Cortex of kidney (tissue), 1 donor: ENCODE results near the gene SNX30.

ENCODE experiments used
- DNase-seq: peaks from one replicate; lab custom pipeline; 2025; lab: John Stamatoyannopoulos, UW

Gene SNX30

DNA sequence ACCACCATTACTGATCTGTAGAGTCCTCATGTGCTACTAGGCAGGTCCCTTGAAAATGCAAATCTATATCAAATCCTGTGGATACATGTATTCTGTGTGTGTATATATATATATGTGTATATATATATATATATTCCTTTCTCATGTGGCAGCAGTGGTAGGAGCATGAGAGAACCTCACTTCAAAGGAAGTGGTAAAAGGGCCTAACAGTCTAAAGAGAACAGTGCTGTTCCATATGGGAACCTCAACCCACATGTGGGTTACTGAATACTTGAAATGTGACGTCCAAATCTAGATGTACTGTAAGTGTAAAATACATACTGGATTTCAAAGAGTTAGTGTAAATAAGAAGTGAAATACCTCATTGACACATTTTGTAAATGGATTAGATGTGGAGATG lies 134.8 kb downstream of the SNX30 start:
- no peak for DNase-seq

GRCh38 chr9:112886351-112886750 lies 135.8 kb downstream of the SNX30 start:
- DNase-seq = no peak

GRCh38 chr9:112887381-112887780 lies 136.8 kb downstream of the SNX30 start:
- no peak for DNase-seq

GRCh38 chr9:112890106-112891081 lies 139.8 kb downstream of the SNX30 start, which contains the start of gene SLC46A2:
TSS of gene SLC46A2 (minus strand) at chr9:112890876. CDS start at chr9:112890681, 195 bp downstream.
- DNase-seq = no peak

DNA sequence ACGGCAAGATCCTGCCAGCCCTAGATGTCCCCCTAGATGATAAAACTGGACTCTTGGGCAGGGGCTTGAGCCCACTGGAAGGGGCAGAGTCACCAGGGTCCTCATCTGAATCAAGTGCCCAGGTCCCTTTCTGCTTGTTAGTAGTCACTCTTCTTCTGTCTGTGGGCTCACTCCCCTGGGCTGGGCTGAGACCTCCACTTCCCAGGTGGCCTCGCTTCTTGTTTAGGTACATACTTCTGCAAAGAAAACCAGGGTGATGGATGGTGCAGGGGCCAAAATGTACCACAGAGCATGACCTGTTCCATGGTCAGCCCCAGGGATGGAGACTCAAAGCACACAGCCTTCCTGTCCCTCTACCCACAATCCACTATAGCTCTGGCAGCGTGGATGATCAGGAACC lies 141.0 kb downstream of the SNX30 start:
- no peak for DNase-seq

- no peak for DNase-seq
These were observed 142.4 kb downstream of the SNX30 start for GRCh38 chr9:112892981-112893380.

- no peak for DNase-seq
These were observed 143.5 kb downstream of the SNX30 start for GRCh38 chr9:112894041-112894440.

DNA sequence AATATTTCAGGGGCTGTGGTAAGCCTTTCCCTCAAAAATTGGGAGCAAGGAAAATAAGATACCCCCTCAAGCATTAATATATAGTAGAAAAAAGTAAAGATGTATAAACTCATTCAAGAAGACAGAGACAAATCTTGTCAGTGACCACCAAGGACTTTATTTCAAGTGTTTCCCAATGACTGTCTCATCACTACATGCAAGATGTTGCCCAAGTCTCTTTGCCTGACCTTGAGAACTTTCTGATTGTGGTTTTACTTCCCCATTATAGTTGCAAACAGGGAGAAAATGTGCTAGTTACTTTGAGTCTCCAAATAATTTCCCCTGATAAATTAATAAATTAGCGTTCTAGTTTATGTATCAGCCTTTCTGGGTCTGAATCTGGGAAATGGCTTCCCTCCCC lies 144.1 kb downstream of the SNX30 start:
- DNase-seq = no peak

DNA sequence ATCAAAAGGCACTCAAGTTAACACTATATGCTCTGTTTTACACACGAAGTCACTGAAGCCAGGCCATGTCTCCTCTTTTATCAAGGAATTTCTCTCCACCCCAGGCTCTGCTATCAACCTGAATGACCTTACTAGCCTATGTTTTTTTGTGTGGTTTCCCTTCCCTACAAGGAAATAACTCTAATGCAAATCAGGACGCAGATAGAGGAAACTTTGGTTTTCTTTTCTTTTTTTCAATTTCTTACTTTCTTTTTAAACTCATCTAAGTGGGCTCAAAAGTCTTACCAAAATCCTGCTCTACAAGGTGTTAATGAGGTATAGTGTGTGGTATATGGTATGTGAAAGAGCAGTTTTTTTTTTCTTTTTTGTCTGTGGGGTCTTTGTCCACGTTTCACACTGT lies 145.6 kb downstream of the SNX30 start:
- DNase-seq = no peak

- DNase-seq = no peak
These were observed 148.3 kb downstream of the SNX30 start for GRCh38 chr9:112898872-112899311.

- DNase-seq = no peak
These were observed 149.9 kb downstream of the SNX30 start for GRCh38 chr9:112900488-112900887.

DNA sequence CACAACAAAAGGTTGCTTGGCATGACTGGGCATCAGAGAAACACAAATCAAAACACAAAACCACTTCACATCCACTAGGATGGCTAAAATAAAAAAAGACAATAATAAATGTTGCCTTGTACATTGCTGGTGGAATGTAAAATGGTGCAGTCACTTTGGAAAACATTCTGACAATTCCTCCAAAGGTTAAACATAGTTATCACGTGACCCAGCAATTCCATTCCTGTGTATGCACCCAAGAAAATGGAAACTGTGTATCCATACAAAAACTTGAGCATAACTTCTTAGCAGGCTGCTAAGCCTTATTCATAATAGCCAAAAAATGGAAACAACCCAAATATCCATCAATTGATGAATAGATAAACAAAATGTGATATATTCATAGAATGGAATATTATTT lies 150.3 kb downstream of the SNX30 start:
- DNase-seq = no peak

- DNase-seq = no peak
These were observed 154.5 kb downstream of the SNX30 start for GRCh38 chr9:112905084-112905483.

DNA sequence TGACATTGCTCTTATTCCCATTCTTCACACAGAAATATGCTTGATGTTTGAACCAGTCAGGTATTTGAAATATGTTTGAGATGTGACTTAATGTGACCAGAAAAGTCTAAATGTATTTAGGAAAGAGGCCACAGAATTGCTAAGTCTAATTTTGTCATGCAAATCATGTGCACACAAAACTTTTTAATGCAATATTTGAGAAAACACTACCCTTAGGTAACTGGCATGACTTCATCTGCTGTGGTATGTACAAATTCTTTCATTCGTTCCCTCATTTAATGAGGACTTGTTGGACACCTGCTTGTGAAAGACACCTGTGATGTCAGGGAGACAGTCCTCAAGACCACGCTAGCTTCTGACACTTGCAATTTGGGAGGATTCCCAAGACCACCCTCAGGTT lies 161.2 kb downstream of the SNX30 start:
- DNase-seq = no peak

DNA sequence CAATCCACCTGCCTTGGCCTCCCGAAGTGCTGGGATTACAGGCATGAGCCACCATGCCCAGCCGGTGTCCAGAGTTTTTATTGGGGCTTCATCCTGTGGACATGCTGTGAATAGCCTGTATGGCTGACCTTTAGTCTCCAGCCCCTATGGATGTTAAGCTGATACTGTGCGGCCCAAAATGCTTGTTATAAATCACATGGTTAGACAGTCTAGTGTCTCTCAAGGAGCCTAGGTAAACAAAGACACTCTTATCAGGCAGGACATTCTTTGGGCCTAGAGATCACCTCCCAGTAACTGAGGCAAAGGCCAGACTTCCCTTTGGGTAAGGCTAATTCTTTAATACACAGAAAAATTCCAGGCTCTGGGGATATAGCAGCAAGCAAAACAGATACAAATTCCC lies 162.1 kb downstream of the SNX30 start:
- no peak for DNase-seq

DNA sequence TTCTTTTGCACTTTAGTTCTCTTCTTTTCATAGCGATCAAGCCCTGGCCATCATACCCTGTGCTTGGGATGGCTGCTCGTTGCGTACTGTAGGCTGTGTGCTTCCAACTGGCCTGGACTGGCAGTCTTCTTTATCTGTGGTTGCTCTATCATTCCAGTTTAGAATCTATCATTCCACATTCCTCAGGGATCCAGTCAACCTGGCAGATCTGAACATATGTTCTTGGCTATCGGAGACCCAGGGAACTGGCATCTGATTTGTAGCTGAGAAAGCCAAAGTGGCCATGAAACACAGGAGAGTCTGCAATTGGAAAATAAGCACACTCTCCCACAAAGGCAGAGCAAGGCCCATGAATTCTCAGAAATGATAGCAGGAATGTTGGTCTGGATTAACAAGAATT lies 162.8 kb downstream of the SNX30 start:
- DNase-seq = no peak

DNA sequence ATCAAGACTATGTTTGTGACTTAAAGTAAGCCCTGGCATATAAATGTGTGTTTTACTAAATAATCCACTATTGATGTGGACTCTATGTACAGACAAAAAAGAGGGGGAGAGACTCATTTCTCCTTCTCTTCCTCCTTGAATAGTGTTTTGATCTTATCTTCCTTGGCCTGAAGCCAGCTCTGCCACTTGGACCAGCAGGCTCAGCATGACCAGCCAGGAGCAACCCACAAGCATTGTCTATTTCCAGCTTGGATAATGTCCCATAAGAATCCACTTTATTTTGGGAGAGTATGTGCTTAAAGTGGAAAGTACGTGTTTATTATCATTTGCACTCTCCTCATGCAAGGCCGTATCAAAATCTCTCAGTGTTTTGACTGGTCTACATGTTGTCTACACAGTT lies 164.0 kb downstream of the SNX30 start:
- no peak for DNase-seq

- DNase-seq = no peak
These were observed 166.8 kb downstream of the SNX30 start for GRCh38 chr9:112917047-112917986.

- DNase-seq = no peak
These were observed 167.4 kb downstream of the SNX30 start for GRCh38 chr9:112917987-112918362.

DNA sequence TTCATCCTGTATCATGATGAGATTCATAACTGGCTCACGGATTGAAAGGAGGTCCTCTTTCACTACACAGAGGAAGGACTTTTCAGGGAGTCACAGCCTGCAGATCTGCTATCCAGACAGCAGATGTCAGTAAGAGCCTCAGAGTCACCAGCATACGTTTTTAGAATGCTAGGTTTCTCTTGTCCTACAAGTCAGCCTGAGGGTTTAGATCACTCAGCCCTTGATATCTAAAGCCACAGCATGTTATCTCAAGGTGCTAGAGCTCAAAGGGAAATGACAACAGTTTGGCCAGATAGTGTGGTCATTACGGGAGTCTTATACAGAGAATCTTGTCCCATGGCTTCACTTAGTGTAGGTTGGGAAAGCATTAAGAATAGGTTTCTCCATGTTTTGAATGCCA lies 171.0 kb downstream of the SNX30 start:
- no peak for DNase-seq
